Panc1 (cell line): Measurements from ENCODE around the gene UGT1A7.

Source experiments
- CTCF ChIP-seq: fragments of 450-650 bp; IDR thresholded peaks from 2 replicates; pipeline ENCODE4 v1.5.1; 2017; ENCODE audit warnings: mild to moderate bottlenecking
- POLR2AphosphoS5 ChIP-seq: IDR thresholded peaks from 2 replicates; pipeline ENCODE4 v1.6.1; 2012; ENCODE audit warnings: mild to moderate bottlenecking, low read depth, low read length, moderate library complexity
- REST ChIP-seq, 2 experiments: IDR thresholded peaks; 2 replicates each; pipeline ENCODE4 v1.6.1; 2011 to 2012; ENCODE audit warnings: low read depth in 2 of 2, control low read depth in 1 of 2, low read length in 1 of 2, mild to moderate bottlenecking in 1 of 2, moderate library complexity in 1 of 2; ENCODE audit not compliant: insufficient read depth in 1 of 2

- TF ChIP-seq CTCF (no peak), REST (IDR thresholded peaks at IDR 0.05; ENCODE audit: insufficient read depth in 1 of 2, low read depth in 2 of 2, low read length in 1 of 2) (no peak), POLR2AphosphoS5 (no peak)
These were observed 132.5 kb downstream of the UGT1A7 start for GRCh38 chr2:233814056-233814835.
